DMS53 treated with DMSO at 0.1 percent for 48 hours (cell line): ENCODE results near the gene SPTLC3.

ENCODE experiments used
- DNase-seq: peaks from one replicate; lab custom pipeline; 2025; ENCODE audit not compliant: unreplicated experiment; lab: John Stamatoyannopoulos, UW

The SPTLC3 gene

GRCh38 chr20:13130061-13130706, 121.4 kb downstream of the SPTLC3 start:
- DNase-seq, result no peak

DNA sequence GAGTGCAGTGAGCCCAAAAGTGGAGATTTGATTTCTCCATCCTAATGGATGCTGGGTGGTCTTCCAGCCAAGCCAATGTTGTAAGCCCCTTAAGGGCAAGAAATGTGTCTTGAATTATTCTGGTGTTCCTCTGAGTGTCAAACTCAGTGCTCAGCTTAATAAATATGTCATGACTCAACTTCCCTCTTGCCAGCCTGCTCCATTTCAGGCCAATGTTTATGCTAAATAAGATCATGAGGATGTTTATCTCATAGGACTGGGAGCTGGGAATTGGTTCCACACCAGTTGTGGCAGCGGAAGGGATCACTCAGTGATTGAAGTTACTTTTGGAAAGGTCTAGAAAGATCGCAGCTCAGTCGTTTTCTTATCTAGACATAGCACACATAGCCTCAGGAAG, 121.9 kb downstream of the SPTLC3 start:
- no peak for DNase-seq

- no peak for DNase-seq
These were observed 122.9 kb downstream of the SPTLC3 start for GRCh38 chr20:13131688-13132087.

- DNase-seq, result no peak
These were observed 130.8 kb downstream of the SPTLC3 start for GRCh38 chr20:13139459-13140150.

- DNase-seq, result no peak
These were observed 131.4 kb downstream of the SPTLC3 start for GRCh38 chr20:13140201-13140600.

DNA sequence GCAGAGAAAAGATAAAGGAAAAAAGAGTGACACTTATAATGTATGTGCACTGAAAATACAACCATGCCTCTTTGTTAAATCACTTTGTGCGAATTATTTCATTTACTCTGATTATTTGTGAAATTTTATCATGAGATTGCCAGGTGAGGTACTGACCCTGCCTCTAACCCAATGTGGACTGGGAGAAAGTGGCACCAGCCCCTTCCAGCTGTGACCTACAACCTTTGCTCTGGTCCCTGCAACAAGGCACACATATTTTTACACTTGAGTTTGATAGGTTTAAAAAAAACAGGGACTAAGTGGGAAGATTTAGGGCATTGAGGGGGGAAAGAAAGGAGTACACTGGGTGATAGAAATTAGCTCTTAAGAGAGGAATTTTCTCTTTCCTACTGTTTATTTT, 132.0 kb downstream of the SPTLC3 start:
- no peak for DNase-seq

DNA sequence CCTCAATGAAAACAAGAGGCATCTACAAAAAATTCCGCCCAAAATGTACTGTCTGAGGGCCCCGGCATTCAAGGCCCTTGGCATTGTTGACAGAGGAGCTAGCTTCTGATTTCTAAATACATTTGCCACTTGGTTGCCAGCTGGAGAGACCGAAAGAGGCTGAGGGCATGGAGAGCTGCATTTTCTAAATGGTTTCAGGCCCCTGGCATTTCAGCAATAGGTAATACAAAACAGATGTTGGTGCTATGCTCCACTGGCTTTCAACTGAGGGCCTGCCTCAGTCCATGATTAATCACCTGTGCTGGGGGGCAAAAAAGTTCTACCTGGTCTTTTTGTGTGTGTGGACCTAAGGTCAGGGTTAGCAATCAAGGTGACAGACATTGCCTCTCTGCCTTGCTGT, 132.8 kb downstream of the SPTLC3 start:
- no peak for DNase-seq

DNA sequence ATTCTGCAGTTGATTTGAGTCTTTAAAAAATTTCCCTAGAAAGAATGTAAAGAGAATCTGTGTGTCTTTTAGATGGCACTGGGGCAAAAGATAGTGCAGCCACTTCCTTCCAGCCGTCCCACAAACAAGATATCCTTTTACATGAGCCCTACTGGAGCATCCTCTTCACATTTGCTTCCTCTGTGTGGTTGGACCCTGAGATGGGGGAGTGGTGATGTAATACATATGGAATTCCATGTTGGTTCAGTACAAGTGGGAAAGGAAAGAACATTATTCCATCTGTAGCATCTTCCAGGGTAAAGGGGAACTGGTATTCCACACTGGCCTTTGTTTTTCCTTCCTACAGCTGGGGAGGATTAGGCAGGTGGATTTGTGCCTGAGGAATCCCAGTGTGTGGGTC, 133.4 kb downstream of the SPTLC3 start:
- DNase-seq, result no peak

DNA sequence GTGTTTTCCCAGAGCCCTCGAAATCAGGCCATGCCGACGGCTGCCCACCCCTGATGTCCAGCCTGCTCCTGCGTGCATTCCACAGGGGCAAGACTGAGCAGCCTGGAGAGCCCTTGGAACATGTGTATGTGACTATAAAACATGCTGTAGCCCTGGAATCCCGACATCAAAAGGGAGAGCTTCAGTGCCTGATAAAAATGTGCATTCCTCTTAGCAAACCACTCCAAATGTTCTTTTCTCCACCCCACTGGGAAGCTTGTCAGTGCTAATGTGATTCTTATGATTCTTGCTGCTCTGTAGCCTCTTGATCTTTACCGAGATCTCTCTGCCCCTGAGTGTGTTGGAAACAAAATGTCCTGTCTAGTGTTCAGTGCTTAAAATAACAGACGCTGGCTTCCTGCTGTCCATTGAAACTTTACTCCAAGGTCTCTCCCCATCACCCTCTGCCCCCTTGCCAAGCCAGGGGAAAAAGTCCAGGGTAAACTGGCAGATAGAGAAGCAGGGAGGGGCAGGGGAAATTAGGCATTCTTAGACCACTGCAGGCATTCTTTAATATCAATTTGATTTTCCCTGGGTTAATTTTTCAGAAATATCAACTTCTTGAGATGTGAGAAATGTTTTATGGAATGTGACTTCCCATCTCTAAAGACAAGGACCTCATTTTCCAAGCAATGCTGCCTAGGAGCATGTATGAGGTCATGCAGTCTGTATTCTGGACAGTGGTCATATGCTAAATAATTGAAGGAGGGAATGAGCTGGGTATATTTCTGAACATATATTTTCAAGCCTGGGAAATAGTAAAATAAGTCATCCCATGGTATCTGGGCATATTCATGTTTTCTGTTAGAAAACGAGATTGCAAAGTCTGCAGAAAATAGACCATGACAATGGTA, 138.5 kb downstream of the SPTLC3 start:
- no peak for DNase-seq

GRCh38 chr20:13147971-13148370, 139.2 kb downstream of the SPTLC3 start:
- DNase-seq, result no peak

- no peak for DNase-seq
These were observed 139.6 kb downstream of the SPTLC3 start for GRCh38 chr20:13148402-13148801.

DNA sequence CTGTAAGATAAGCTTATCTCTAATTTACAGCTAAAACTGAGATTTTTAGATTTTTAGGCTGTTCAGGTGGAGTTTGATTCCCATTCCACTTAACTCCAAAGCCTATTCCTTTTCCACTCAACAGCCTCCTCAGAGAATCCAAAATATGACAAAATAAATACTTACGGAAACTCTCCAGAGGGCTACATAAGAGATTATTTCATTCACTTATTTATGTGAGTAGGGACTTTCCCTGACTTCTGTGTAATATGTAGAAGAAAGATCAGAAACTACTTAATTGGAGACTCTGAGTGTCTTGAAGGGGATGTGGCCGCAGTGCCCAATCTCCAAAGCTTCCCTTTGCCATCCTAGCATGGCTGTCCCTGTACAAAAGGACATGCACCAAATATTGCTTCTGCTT, 140.2 kb downstream of the SPTLC3 start:
- DNase-seq, result no peak

DNA sequence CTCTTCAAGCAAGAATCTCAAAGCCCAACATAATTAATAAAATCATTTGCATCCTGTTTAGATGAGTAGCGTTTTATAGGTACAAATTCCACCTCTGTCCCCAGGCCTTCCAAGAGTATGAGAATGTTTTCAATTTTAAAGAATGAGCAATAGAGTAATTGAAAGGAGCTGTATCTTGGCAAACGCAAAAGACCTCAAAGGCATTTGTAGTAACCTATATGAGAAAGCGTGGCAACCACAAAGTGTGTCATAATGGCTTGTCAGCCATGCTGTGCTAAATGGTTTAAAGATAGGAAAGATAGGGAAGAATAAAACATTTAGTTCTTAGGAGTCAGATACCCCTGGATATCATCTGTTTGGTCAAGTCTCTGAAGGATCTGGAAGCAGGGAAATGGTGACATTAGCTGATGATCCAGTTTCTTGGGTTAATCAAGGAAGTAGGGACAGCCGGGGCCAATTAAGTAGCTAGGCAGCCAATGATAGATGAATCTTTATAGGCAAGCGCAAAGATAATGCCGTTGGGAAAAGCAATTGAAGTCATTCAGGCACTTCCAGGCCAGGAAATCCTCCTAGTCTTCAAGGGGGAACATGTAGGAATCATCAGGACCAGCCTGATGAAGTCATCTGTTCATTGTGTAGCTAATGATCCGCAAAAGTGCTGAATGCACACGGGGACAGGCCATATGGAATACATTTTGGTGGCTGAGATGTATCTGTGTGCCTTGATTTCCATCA, 140.8 kb downstream of the SPTLC3 start:
- no peak for DNase-seq

DNA sequence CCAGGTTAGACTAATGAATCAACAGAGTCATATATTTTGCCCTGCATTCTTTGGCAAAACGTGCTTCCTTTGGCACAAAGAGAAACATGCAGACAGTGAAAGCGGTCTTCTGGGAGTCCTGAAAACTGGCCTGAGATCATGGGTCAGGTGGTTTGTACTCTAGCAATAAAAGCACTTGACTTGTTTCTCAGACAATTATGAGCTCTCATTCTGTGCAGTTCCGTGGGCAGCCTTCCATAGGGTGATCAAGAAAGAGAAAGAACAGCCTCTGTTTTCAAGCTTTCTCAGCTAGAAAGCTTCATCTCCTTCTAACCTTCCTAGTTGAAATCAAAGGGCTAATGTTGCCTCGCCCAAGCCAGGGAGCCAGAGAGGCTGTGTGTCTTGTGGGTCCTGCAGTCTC, 149.6 kb downstream of the SPTLC3 start:
- no peak for DNase-seq

GRCh38 chr20:13159889-13160288, 151.1 kb downstream of the SPTLC3 start:
- DNase-seq, result no peak

GRCh38 chr20:13165203-13165602, 156.4 kb downstream of the SPTLC3 start:
- DNase-seq, result no peak

DNA sequence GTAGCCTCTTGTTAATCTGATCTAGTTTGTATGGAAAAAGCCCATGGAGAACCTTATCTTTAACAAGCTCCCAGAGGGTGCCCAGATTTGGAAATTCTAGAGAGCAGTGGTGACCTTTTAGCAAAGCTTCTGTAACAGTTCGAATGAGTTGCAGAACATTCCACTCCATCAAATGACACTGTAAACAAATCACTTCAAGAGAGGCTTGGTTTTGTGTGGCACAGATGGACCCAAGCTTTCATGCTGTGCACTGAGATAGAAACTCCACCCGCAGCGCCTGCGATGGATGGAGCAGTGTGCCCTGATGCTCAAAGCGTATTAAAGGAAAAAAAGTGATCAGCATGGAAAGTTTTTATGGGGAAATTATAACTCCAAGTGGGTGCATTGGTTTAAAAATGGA, 157.2 kb downstream of the SPTLC3 start:
- DNase-seq, result no peak

- DNase-seq, result no peak
These were observed 157.7 kb downstream of the SPTLC3 start for GRCh38 chr20:13166437-13166836.

- DNase-seq, result no peak
These were observed 160.3 kb downstream of the SPTLC3 start for GRCh38 chr20:13169086-13169485.

- DNase-seq, result no peak
These were observed 162.0 kb downstream of the SPTLC3 start for GRCh38 chr20:13170771-13171170.

GRCh38 chr20:13173201-13173600, 164.4 kb downstream of the SPTLC3 start:
- no peak for DNase-seq
